G401.6 (cell line): ENCODE results near the gene KRT81.
A peak's percentile ranks its signal among the peaks of the same experiment; 100 is the strongest.

Experiments
- FAIRE-seq: peaks from 2 replicates; lab custom pipeline; 2012; peaks lifted over from hg19 to GRCh38; lab: Jason Lieb, UNC

The KRT81 gene

DNA sequence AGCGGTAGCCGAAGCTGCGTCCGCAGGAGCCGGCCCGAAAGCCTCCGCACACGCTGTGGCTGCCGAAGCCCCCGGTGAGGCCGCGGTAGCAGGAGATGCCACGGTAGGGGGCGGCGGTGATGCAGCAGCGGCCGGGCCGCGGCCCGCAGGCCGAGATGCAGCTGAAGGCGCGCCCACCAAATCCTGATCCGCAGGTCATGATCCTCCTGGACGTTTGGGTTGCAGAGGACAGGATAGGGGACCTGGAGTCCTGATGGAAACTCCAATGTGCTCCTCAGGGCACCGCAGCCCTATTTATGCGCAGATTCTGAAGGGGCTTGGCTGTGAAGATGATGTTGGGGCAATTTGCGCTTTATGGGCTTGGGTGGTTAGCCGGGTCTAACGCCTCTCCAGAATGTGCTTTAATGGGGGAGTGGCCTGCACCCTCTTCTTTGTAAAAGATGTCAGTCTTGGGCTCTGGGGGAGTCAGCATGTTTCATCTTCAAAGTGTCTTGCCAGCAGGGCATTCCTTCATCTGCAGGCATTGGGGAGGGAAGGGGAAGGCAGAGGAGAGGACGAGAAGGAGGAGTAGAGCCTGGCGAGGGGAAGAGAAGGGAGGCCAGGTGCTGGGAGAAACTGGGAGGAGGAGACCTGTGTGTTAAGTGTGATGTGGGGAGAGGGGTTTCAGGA lies at the start of gene KRT81:
TSS of gene KRT81 (minus strand) at position 268 of the 669 bp plus-strand sequence. CDS start at position 199, 69 bp downstream.
- FAIRE-seq: no peak

DNA sequence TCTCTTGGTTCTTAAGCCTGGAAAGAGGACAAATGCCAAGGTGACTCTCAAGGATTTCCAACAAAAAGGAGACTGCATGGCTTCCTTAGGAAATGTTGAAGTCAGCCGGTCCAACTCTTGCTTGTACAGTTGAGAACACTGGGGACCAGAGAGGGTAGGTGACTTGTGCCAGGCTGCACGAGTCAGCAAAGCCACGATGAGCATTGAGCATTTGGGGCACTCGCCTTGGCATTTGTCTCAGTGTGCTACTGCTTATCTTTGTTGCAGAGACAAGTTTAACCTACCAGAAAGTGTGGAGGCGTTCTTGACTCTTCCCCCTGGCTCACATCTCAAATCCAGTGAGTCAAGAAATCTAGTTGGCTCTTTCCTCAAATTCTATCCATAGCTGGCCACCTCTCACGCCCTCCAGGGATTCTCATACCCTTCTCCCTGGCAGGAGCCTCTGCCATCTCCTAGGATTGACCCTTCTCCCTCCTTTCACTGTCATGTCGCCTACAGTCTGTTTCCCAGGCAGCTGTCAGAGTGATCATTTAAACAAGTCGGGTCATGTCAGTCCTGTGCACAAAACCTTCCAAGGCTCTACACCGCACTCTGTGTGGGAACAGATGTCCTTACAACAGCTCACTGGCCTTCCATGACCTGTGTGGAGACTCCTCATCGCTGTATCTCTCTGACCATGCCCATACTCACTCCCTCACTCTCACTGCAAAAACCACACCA lies 47.1 kb upstream of the KRT81 start:
- FAIRE-seq: no peak

DNA sequence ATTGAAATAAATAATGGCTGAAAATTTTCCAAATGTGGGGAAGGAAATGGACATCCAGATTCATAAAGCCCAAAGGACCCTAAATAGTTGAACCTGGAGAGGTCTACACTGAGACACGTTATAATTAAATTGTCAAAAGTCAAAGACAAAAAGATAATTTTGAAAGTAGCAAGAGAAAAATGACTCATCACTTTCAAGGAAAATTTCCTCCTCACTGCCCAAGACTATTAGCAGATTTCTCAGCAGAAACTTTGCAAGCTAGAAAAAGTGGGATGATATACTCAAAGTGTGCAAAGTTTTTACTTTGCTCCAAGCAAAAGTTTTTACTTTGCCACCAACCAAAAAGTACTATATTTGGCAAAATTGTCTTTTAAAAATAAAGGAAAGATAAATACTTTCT lies 45.7 kb upstream of the KRT81 start:
- no peak for FAIRE-seq

DNA sequence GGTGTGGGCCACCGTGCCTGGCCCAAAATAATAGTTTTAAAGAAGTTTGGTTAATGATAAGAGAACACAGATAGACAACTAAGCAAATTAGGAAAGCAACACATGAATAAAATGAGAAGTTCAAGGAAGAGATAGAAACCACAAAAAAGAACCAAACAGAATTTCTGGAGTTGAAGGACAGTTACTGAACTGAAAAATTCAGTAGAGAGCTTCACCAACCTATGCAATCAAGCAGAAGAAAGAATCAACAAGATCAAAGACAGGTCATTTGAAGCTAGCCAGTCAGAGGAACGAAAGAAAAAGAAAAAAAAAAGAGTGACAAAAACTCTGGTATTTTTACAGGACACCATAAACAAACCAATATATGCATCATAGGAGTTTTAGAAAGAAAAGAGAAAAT lies 45.3 kb upstream of the KRT81 start:
- FAIRE-seq: no peak

DNA sequence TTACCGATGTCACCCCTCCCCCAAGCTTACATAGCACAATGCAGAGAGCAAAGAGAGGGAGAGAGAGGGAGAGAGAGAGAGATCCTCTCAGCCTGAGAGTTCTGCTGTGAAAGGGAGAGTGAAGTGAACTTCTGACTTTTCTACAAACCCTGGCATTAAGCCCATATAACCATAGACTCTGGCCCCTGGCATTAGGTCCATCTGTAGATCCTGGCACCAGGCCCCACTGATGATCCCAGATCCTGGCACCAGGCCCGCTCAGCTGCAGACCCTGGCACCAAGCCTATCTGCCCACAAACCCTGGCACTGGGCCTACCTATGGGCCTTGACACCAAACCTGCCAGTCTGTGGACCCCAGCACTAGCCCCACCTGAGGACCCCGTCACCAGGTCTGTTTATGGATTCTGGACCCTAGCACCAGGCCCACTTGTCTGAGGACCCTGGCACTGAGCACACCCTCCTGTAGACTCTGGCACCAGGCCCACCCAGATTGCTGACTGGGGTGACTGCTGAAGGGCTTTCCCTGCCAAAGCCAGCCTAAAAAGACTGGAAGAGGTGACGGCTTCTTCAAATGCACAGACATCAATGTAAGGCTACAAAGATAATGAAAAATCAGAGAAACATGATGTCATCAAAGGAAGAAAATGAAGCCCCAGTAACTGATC lies 44.4 kb upstream of the KRT81 start:
- FAIRE-seq: no peak

DNA sequence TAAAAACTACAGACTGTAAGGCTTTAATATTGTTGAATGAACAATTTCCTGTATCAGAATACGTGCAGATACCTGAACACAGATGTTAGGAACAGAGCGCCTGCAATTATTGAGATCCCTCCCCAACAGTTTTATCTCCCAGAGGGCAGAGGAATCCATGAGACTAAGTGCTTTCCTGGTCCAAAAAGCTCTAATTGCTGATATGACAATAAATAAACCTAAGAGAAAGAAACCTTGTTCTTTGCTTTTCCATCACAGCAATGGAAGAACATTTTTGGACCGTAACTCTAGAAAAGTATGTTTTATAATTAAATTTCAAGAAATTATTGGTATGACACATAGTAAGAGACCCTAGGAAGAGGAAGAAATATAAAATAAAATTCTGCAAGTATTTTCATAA lies 42.9 kb upstream of the KRT81 start:
- FAIRE-seq: no peak

DNA sequence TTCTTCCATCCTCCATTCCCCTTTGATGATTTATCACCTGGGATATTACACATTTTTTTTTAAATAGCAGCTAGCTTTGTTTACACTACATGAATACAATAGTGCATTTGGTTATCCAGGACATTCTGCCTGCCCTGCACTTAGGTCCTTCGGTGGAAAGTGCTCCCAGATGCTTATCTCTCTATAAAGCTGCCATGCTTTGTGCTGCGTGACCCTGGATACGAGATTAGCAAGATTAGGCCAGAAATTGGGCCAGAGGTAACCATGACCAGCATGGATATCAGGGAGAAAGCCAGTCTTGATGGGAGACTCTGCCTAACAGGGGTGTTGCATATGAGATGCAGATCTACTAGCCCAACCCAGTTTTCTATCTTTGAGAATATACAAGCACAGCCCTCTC lies 42.0 kb upstream of the KRT81 start:
- no peak for FAIRE-seq

DNA sequence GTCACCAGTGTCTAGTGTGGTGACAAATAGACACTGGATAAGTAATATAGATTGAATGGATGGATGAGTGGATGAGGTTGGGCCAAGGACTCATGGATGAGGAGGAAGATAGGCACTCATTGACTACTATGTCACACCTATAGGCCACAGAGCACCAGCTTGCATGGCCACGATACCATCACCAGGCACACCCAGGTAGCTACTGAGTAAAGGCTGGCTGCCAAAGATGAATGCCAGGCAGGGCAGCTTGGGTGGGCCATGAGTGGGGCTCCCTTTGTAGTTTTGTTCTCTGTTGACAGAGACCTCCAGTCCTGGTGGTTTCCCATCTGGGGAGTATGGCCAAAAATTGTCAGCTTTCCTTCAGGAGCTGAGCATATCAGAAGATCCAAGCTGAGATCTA lies 41.0 kb upstream of the KRT81 start:
- no peak for FAIRE-seq

DNA sequence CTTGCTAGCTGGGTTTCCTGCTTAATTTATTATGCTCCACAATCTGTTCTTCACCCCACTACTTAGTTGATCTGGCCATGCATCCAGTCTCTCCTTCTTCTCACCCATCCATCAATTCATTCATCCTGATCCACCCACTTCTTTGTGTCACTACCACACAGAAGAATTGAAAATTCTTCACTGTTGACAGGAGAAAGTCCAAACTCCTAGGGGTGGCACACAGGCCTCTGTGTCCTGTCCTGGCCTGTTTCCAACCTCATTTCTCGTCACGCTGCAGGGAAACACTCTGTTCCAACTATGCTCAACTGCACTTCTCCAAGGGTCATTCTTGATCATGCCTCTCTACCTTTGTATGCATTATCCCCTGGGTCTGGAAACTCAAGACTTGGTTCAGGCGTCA lies 40.5 kb upstream of the KRT81 start:
- FAIRE-seq: no peak

DNA sequence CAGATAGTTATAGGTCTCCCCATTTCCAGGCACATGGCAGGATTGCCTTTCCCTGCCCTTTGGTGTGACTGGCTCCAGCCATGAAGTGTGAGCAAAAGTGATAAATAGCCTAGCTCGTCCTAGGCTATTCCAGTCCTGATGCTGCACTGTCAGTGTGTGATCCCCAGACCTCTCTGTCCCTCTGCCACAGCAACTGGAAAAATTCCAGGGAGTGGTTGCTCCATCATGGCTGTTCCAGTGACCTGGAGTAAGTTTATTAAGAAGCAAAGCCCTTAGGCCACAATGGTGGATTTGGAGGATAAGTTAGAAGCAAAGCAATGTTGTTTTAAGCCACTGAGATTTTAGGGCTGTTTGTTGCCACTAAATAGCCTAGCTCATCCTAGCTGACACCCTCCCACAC lies 39.7 kb upstream of the KRT81 start:
- FAIRE-seq: no peak

DNA sequence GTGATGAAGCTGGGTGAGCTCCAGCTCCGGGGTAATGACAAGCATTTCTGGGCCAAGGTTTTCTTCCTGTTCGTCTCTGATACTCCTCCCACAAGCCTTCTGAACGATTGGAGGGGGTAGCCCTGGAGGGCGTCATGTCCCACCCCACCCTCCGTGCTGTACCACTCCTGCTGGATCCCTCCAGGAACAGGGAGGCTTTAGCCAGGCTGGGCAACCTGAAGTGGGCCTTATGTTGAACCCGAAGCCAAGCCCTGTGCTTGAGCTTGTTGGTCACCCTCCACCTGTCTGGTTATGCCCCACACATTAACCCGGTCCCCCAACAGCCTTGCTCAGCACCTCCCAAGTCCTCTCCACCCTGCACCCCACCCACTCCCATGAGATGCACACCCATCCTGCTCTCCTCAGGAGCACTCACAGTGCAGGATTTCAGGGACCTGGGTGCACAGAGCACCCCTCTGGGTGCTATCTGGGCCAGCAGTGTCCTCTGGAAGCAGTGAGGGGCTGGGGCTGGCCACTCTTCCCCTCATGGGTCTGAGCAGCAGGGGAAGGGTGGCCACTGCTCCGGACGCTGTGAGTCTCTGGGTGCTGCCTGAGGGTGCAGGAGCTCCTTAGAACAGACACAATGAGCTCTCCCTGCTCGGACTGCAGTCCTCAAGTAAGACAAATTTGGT lies 36.6 kb upstream of the KRT81 start:
- no peak for FAIRE-seq

DNA sequence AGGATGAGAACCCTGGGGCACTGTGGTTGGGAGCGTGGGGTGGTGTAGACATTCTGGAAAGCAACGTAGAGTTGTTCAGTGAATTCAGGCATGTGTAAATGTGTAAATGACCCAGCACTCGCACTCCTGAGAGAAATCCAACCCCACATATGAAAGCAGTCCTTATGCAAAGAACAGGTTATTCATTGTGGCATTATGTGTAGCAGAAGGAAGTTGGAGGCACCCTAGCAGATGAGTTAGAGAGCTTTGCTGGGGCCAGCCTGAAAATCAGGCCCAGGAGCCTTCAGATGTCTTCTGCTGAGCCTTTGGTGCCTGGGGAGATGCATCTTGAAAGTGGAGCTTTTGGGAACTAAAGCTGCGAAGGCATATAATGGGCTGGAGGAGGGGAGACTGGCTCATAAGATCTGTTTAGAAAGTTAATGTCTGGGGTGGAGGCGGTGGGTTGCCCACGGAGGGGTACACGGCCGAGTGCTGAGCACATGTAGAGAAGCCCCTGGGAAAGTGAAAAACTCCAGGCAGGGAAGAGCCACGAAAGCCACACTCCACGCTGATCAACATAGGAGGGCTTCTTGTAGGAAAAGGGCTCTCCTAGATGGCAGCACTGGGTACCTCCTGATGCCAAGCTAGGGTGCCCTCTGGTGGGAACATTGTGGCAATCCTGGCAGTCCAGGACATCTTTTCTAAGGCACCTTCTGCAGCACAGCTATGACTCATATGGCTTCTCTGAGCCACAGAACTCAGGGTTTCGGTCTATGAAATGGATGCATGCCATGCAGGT lies 35.9 kb upstream of the KRT81 start:
- FAIRE-seq: peak; percentile 42

DNA sequence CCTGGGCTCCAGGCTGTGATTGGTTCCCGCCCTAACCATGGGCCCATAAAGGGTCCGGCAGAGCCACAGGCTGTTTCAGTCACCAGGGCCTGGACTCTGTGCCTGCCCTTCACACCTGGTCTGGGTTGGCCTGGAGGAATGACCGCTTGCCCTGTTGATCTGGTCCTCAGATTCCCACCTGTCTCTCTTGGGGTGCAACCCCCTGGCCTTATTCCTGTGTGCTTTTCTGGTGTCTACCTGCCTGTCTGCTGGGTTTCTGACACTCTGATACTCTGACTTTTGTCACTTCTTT lies 32.8 kb upstream of the KRT81 start:
- no peak for FAIRE-seq

DNA sequence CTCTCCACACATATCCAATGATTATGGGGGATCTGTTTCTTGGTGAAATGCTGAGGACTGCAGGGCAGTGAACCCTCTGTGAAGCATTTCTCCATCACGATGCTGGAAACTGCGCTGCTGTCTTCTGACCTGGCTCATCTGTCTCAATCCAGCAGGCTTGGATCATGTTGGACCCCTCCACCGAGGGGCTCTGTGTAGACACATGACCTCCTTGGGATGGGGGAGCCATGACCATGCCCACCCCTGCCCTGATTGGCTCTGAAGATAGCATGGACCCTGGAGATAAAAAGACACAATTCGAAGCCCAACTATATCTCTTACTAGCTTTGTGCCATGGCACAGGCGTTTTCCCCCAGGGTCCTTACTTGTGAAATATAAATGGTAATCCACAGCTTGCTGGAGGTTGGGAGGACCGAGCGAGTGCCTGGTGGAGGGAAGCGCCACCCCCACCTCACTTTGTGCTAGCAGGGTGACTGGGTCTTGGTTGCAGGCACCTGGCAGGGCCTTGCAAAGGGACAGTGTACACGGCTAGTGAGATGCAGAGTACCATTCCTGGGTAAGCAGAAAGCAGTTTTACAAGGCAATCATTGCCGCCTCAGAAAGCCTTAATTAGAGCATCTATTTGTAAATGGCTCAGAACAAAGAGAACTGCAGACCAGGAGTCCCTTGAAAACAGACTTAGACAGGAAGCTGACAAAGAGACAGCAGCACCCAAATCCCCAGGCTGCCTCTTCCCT lies 32.2 kb upstream of the KRT81 start:
- FAIRE-seq: no peak

DNA sequence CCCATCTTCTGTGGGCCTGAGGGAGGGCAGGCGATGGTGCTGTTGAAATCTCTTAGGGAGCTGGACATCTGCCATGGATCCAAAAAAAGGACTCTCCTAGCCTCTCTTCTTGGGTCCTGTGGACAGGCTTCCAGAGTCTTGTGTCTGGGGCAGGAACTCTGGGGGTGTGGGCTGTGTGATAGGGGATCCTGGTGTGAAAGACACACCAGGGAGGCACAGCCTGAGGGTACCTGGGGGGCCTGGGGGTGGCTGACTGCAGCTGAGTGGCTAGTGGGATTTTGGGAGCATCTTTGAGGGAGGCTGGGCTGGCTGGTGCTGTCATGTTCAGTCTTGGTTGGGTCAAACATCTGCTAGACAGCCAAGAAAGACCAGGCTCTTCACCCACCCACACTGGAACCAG lies 31.7 kb upstream of the KRT81 start:
- no peak for FAIRE-seq

DNA sequence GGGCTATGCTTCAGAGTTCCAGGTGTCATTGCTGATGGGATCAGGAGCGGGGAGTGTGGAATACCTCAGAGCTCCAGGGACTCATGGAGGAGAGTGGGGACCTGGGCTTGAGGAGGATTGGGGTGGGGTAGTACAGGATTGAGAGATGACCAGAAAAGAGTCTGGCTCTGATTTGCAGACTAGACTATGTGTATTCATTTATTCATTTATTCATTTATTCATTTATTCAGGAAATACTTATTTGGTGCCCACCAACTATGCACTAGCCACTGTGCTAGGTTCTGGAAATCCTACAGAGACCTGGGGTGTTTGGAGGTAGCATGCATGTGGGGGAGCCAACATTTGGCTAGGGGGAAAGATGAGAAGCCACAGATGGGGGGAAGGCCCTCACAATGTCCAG lies 30.7 kb upstream of the KRT81 start:
- no peak for FAIRE-seq

DNA sequence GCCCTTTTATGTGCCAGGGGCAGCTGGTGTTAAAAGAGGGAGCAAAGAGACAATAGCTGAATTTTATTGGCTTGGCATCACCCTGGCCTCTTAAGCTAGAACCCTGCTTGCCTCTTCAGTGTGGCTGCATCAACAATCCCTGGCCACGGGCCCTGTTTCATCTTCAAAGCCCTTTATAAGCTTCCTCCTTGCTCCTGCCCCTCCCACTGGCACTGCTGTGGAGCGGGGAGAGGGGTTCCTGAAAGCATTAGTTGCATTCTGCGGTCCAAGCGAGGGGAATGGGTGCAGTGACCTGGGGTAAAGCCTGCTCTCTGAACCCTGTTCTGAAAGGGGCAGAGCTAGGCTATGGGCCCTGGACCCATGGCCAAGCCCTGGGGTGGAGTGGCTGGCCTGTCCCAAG lies 30.1 kb upstream of the KRT81 start:
- FAIRE-seq: no peak

DNA sequence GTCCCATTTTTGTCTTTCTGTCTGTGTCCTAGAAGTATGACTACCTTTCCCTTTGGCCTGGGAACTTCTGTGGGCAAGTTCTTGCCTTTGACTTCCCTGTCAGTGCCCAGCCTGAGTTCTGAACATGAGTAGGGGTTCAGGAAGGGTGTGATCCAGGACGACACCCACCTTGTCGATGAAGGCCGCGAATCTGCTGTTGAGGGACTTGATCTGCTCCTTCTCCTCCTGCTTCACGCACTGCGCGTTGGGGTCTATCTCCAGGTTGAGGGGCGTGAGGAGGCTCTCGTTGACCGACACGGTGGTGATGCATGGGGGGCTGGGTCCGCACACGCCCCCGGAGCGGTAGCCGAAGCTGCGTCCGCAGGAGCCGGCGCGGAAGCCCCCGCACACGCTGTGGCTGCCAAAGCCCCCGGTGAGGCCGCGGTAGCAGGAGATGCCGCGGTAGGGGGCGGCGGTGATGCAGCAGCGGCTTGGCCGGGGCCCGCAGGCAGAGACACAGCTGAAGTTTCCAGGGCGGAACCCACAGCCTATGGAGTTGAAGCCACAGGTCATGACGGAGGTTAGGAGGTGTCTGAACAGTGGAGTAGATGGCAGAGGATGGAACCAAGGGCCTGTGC lies 29.6 kb upstream of the KRT81 start, which contains the start of gene KRT83:
TSS of gene KRT83 (minus strand) at position 615 of the 617 bp plus-strand sequence. CDS start at position 552, 63 bp downstream.
- no peak for FAIRE-seq

DNA sequence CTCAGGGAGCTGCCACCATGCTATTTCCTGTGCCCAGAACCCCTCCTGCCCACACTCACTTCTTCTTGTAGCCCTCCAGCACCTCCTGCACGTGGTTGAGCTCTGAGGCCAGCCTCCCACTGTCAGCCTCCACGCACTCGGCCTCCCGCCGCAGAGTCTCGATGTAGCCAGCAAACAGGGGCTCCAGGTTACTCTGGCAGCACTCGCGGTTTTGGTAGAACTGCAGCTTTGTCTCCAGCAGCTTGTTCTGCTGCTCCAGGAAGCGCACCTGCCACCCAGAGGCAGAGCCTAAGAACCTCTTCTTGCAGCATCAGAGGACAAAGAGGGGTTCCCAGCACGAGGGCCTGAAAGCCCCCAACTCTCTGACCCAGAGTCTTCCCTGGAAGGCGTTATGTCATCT lies 27.8 kb upstream of the KRT81 start:
- no peak for FAIRE-seq

DNA sequence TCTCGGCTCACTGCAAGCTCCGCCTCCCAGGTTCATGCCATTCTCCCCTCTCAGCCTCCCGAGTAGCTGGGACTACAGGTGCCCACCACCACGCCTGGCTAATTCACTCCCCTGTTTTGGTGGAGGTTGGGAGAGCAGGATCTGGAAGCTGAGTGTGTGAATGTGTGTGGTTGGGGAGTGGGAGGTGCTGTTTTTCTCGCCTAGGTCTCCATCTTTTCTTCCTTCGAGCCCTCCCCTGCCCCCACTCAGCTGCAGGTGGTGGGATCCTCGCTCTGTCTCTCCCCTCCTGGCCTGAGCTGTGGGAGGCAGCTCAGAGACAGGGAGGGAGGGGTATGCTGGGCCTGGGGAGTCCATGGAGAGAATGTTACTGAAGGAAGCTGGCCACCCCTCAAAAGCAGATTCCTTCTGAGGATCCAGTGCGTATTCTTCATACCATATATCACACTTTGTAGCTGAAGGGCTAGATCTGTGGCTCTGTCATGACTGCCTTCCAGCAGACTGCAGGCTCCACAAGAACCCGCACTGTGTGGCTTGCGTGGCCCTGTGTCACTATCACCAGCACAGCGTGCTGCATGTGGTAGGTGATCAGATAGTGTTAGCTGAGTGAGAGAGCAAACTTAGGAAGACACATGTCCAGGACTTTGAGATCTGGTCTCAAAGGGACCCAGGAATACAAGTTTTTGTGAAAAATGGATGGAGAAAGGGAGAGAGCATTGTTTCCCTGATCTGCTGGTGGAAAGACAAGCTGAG lies 27.1 kb upstream of the KRT81 start:
- no peak for FAIRE-seq
